NOMO-1 treated with DMSO at 0.1 percent for 48 hours (cell line): ENCODE results near the gene ADARB2.
"Not testable (repeated sequence)": the region's sequence is repeated elsewhere in the genome, so short reads cannot be mapped to it uniquely, and the experiment has no call there.

ENCODE experiments used
- DNase-seq: peaks from one replicate; lab custom pipeline; 2025; ENCODE audit not compliant: unreplicated experiment; lab: John Stamatoyannopoulos, UW

ADARB2 gene

GRCh38 chr10:1247598-1248261 is 489.6 kb downstream of the ADARB2 start:
- no peak for DNase-seq

DNA sequence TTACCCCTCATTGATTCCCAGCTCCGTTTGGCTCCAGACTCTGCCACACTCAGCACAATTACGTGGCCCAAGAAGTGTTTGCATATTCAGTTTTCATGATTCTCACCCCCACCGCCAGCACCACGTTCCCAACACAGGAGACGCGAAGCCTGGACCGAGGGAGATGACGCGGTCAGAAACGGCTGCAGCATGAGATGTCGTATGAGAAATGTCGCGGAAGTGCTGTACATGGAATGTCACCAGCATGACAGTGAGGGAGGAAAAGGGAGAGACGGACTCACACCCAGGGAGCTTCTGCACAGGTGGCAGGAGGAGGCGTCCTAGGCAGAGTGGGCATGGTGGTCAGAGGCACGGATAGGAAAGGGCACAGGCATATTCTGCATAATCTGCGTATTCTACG is 492.8 kb downstream of the ADARB2 start:
- no peak for DNase-seq

DNA sequence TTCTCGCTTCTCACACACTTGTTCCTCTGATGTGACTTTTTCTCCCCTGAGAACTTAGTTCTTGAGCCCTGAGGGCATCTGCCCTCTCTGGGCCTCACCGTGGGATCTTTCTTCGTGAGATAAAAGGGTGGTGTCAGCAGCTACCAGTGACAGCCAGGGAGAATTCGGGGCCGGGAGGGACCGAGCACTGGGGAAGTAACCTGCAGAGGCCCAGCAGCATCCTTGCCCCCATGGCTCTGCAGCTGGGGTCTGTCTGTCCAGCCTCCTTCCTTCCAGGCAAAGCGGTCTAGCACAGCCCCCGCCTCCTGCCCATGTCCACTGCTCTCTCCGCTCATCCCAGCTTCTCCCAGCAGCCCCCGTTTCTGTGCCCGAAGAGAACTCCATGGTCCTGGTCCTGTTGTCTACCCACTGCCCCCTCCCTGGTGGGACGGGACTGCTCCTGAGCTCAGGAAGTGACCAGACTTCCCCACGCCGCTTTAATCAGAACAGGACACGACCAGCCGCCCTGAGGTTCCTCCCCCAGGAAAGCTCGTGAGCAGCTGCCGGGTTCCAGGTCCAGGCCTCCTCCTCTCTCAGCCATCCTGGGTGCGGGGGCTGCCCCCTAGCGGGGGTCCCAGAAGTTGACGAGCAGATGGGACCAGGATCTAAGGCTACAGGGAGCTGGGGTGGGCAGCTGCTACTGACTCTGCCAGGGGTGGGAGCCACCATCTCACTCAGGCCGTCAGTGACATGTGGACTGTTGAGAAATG is 493.7 kb downstream of the ADARB2 start:
- DNase-seq: no peak

DNA sequence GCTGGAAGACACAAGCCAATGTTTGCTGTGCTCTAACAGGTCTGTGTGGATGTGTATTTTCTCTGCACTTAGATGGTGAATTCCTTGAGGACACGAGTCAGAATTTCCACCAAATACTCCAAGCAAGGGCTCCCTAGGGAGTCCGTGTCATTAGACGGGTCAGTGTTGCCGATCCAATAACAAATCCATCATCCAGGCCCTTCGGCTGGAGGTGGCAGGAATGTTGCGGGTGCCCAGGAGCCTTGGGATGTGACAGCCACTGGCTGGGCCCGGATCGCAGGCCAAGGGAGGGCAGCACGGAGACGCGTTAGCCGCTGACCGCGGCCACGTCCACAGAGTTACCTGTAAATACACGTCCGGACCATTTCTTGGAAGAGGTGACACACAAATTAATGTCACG is 494.4 kb downstream of the ADARB2 start:
- DNase-seq: no peak

- no peak for DNase-seq
Measured at GRCh38 chr10:1241973-1242935, 495.1 kb downstream of the ADARB2 start.

DNA sequence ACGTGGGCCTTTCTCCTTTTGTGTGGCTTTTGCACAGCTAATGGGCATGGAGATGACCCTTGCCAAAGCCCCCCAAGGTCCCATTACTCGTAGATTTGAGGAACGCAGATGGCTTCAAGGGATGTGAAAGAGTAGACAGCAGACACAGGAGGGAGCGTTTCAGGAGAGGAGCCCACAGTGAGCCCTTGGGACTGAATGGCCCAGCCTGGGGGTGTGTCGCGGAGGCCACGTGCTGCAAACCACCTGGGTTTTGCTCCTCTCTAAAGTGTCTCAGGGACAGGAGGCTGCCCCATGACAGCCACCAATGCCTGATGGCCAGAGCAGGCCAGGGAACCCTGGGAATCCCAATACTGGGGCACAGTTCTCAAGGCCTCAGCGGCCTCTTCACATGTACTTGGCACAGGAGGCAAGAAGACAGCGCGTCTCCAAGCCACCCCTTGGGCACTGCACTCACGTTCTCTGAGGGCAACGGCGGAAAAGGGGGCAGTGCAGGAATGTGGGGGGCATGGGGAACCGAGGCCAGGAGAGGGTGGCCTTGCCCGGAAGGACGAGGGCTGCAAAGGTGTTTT is 495.9 kb downstream of the ADARB2 start:
- DNase-seq: no peak

- no peak for DNase-seq
Measured at GRCh38 chr10:1240341-1240775, 497.0 kb downstream of the ADARB2 start.

DNA sequence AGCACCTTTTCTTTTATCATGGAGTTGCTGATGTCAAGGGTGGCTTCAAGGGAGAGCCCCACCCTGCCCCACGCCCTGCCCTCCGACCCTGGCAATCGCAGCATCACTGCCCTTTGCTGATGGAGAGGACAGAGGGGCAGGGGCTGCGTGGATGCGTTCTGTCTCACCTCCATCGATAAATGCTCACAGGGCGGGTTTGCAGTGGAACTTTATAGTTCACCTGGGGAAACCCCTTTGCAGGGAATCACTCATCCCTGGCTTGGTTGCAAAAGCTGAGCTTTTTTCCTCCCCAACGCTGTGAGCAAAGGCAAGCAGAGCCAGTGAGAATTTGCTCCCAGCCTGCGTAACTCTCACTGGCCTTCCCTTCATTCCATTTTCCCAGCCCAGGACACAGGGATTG is 504.3 kb downstream of the ADARB2 start:
- DNase-seq: no peak

GRCh38 chr10:1232164-1232911 is 505.0 kb downstream of the ADARB2 start:
- DNase-seq: no peak

DNA sequence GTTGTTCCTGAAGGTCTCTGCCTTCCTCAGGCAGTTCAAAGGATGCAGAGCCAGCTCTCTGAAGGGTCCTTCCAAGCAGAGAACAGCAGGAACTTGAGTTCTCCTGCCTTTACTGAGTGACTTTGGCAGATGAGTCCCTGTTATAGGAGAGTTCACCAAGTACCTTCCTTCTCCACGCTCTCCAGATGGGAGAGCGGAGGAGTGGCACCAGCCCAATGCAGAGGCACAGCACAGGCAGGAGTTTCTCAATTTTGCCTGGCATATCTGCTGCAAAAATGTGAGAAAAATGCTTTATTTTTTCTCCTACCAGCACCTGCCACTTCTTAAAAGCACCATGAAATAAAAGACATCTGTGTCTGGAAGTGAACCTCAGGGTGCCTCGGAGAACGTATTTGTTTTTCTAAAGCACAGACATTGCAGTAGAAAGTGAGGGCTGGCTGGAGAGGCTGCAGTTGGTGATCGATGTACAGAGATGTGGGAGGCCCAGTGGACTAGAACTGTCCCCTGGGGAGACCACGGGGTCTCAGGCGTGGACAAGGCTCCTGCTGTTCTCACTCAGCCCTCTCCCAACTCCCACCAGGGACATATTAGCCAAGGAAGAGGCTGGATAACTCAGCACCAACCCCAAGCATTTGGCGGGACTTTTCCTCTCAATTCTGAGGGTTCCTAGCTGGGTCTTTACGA is 506.6 kb downstream of the ADARB2 start:
- no peak for DNase-seq

DNA sequence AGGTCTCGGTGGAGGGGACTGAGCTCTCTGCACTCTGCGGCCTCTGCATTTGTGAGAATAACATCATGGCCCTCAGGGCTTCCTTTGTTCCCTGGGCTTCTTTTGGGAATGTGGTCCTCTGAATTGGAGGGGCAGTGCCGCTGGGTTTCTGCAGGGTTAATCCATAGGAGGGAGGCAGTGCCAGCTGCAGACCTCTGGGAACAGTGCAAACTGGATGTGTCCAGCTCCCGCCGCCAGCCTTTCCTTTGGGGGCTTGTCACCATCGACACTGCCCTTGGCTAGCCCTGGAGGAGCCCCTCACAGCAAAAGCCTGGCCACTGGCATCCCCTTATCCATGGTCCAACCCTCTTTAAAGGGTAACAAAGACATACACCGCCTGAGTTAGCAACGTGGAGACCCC is 507.2 kb downstream of the ADARB2 start:
- DNase-seq: no peak

DNA sequence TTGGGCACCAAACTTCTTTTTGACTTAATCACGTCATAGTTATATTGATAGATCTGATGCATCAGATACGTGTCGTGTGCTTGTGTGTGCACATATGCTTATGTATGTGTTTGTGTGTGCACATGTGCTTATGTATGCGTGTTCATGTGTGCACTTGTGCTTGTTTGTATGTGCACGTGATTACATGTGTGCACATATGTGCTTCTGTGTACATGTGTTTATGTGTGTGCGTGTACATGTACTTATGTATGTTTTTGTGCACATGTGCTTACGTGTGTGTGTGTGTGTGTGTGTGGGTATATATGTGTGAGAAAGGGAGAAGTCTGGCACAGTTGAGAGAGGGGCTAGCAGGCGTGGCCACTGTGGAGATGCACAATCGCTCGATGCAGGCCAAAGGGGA is 507.8 kb downstream of the ADARB2 start:
- no peak for DNase-seq

GRCh38 chr10:1229116-1229515 is 508.2 kb downstream of the ADARB2 start:
- DNase-seq: no peak

GRCh38 chr10:1228467-1228975 is 508.8 kb downstream of the ADARB2 start:
- DNase-seq: no peak

DNA sequence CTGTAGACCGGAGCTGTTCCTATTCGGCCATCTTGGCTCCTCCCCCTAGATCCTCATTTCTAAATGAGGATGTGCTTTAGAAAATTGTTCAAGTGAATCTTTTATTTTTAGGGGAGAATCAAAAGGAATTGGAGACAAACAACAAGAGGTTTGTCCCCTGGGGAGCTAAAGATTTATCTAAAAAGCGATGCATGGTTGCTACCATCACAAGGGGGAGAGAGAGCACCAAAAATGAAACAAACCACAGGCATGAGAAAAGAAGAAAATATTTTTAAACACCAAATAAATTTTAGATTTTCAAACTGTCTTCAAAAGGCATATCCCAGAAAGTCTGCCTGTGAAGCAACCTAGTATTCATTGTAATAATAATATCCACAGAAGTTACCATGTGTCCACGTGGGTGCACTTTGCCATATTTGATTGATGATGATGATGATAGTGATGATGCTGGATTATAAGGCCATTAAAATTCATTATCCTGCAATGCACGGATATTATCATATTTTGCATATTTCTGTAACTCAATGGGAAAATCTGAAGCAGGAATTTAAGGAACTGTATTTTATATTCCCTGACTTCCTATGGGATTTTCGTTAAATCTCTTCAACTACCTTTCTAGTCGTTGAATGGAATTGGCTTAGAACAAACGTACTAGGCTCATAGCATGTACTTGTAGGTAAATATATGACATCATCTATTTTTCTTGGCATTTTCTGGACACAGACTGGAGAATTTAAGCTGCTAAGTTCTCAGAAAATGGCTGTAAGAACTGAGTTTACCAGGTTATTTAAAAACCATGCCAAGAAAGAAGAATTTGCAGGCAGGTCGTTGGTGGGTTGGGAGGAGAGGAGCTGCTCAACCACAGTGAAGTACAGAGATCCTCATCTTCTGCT is 509.6 kb downstream of the ADARB2 start:
- no peak for DNase-seq

GRCh38 chr10:1226907-1227306 is 510.4 kb downstream of the ADARB2 start:
- DNase-seq: not testable (repeated sequence)

DNA sequence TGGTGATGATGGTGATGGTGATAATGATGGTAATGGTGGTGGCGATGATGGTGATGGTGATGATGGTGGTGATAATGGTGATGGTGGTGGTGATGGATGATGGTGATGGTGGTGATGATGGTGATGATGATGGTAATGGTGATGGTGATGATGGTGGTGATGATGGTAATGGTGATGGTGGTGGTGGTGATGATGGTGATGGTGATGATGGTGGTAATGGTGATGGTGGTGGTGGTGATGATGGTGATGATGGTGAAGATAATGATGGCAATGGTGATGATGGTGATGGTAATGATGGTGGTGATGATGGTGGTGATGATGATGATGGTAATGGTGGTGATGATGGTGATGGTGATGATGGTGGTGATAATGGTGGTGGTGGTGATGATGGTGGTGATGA is 517.5 kb downstream of the ADARB2 start:
- DNase-seq: not testable (repeated sequence)

DNA sequence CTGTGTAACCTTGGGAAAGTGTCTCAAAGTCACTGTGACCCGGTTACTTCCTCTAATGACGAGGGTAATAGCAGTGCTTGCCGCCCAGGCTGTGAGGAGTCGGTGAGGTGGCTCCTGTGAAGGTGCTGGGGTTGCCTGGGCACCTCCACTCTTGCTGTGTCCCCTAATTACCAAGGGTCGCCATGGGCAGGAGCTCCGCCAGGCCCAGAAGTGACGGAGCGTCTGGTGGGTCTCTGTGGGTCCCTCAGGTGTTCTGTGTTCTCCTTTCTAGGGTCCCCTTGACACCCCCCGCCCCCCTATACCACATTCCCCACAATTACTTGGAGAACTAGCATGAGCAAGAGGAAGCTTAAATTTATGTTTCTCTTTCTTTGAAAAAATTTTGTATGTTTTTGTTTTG is 519.7 kb downstream of the ADARB2 start:
- no peak for DNase-seq

DNA sequence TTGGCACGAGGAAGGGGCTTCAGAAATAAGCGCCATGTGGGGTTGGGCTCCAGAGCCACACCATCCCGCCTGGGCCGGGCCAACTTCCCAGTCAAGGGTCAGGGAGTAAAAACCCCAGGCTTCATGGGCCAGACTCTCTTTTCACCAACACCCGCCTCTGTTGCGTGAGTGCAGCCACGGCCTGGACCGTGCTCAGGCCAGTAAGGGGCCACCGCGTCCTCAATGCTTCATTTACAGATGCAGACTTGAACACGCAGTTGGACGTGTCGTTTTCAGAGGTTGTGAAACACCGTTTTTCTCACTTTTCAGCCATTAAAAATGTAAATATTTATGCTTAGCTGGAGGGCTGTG is 520.1 kb downstream of the ADARB2 start:
- no peak for DNase-seq
